ENCODE data around the gene PSIP1. TPM values are rescaled to one million over a fixed set of nuclear protein-coding genes. Genes with fewer than 3 reads are reported as not detected.

PSIP1 gene
- total RNA-seq, 1 experiment from 2014 or later = 56.2 TPM

DNA sequence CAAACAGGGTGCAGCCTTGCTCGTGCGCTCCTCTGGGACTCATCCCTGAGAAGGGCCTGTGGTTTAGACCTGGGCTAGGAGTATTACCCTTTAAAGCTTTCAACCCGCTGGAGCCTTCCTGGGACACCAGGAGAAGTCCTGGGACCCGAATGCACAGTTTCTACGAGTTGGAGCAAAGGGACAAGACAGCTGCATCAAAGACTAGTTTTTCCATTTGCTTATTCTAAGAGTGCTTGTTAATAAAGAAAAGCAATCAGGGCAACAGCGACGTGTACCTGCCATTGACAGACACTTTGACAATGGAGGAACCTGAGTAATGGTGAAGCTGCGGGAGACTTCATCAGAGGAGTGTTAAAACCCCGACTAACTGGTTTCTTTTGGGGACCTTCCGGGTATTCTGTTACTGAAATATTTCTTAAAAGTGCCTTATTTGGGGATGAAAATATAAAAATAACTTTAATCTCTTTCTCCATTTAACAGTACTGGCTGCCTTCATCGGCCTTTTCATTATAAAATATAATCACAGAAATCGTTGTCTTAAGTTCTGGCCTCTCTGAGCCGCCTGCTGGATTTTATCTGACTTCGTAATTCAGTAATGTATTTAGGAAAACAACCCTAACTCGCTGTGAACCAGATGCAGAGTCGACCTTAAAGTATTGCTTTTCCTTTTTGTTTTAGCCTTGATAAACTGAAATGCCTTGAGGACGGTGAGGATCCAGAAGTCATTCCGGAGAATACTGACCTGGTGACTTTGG lies 87.4 kb downstream of the PSIP1 start:
- H3K4me3 Mint-ChIP-seq (ENCODE audit: low read depth, unreplicated experiment) = peak overlapping the region; percentile 86
- no peak for DNase-seq
- H3K27ac Mint-ChIP-seq (ENCODE audit: unreplicated experiment) = no peak overlapping the region
- TF ChIP-seq, protein P1, sequence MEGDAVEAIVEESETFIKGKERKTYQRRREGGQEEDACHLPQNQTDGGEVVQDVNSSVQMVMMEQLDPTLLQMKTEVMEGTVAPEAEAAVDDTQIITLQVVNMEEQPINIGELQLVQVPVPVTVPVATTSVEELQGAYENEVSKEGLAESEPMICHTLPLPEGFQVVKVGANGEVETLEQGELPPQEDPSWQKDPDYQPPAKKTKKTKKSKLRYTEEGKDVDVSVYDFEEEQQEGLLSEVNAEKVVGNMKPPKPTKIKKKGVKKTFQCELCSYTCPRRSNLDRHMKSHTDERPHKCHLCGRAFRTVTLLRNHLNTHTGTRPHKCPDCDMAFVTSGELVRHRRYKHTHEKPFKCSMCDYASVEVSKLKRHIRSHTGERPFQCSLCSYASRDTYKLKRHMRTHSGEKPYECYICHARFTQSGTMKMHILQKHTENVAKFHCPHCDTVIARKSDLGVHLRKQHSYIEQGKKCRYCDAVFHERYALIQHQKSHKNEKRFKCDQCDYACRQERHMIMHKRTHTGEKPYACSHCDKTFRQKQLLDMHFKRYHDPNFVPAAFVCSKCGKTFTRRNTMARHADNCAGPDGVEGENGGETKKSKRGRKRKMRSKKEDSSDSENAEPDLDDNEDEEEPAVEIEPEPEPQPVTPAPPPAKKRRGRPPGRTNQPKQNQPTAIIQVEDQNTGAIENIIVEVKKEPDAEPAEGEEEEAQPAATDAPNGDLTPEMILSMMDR (IDR thresholded peaks at IDR 0.05; ENCODE audit: unreplicated experiment) = no peak
- no peaks in the 10 kb centered on the region for H3K9me3 Mint-ChIP-seq (ENCODE audit: low read depth, unreplicated experiment)
- no TSS peak for BruUV-seq (replicated peaks)
- H3K4me1 Mint-ChIP-seq (ENCODE audit: low read depth, unreplicated experiment) = peaks cover 24% of the 10 kb centered on the region
- peaks cover 27% of the 10 kb centered on the region for H3K36me3 Mint-ChIP-seq (ENCODE audit: insufficient read depth, unreplicated experiment)
- CTCF ChIA-PET = no interaction called here
- H3K27me3 Mint-ChIP-seq (ENCODE audit: unreplicated experiment) = no peaks in the 10 kb centered on the region
- intact Hi-C loops (cut with micrococcal nuclease; ENCODE audit: unreplicated experiment) = no loop called here

DNA sequence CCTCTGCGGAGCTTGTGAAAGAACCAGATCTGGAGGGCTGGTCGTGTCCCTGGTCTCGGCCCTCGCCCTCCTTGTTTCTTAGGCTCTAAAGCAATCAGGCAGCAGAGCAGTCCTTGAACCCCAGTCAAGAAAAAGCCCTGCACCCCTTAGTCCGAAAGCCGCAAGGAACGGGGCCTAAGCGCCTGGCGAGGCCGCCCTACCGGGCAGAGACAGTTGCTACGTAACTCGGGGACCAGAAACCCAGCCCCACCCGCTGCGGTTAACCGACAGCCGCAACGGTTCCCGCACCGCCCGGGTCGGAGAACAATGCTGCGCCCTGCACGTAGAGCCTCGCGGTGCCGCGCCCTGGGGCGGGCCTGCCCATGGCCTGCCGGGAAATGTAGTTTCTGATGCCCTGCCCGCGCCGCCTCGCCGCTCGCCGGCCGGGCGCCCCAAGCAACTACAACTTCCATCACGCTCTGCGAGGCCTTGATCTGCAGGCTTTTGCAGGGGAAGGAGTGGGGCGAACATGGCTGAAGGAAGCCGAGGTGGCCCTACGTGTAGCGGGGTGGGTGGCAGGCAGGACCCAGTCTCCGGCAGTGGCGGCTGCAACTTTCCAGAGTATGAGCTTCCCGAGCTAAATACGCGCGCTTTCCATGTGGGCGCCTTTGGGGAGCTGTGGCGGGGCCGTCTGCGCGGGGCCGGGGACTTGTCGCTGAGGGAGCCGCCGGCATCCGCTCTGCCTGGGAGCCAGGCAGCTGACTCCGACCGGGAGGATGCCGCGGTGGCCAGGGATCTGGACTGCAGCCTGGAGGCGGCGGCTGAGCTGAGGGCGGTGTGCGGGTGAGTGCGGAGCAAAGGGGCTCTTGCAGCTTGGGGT lies 88.2 kb downstream of the PSIP1 start, which contains the start of gene SNAPC3:
SNAPC3 (plus strand) TSS at position 505 of the 859 bp plus-strand sequence; CDS start at position 509, 4 bp downstream.
- Mint-ChIP-seq H3K36me3 (ENCODE audit: insufficient read depth, unreplicated experiment) (peaks cover 25% of the 10 kb centered on the region), H3K27ac (ENCODE audit: unreplicated experiment) (peak within 1 kb of the TSS; percentile 92), H3K27me3 (ENCODE audit: unreplicated experiment) (no peaks in the 10 kb centered on the region), H3K4me3 (ENCODE audit: low read depth, unreplicated experiment) (peak within 1 kb of the TSS; percentile 86), H3K9me3 (ENCODE audit: low read depth, unreplicated experiment) (no peaks in the 10 kb centered on the region), H3K4me1 (ENCODE audit: low read depth, unreplicated experiment) (peaks cover 24% of the 10 kb centered on the region)
- DNase-seq = peak; percentile 90
- intact Hi-C loops (cut with micrococcal nuclease; ENCODE audit: unreplicated experiment) = no loop called here
- CTCF ChIA-PET = interaction anchor here (0.6 kb wide), 1 partner anchor 1462 kb away, joined by 8 read pairs; no protein-coding TSS in a partner anchor
- TF ChIP-seq, protein P1 (IDR thresholded peaks at IDR 0.05; ENCODE audit: unreplicated experiment) = no peak
- no TSS peak for BruUV-seq (replicated peaks)

DNA sequence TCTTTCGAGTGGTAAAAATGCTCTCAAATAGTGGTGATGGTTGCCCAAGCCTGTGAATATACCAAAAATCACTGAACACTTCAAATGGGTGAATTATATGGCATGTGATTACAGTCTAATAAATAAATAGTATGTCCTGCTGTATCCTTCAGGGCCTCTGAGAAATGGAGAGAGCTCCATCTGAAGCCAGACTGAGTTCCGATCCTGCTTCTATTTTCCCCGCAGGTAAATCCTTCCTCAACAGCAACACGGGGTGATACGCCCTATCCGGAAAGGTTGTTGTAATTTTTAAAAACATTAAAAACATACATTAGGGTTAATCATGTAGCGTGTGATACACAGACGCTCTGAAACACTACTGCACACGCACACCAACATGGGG lies 88.8 kb downstream of the PSIP1 start:
- Mint-ChIP-seq H3K4me3 (ENCODE audit: low read depth, unreplicated experiment) (peak overlapping the region; percentile 86), H3K36me3 (ENCODE audit: insufficient read depth, unreplicated experiment) (peaks cover 25% of the 10 kb centered on the region), H3K4me1 (ENCODE audit: low read depth, unreplicated experiment) (peaks cover 24% of the 10 kb centered on the region), H3K9me3 (ENCODE audit: low read depth, unreplicated experiment) (no peaks in the 10 kb centered on the region), H3K27ac (ENCODE audit: unreplicated experiment) (peak overlapping the region; percentile 92), H3K27me3 (ENCODE audit: unreplicated experiment) (no peaks in the 10 kb centered on the region)
- DNase-seq = no peak
- TF ChIP-seq, protein P1 (IDR thresholded peaks at IDR 0.05; ENCODE audit: unreplicated experiment) = no peak
- BruUV-seq (replicated peaks) = TSS peak; percentile 91
- intact Hi-C loops (cut with micrococcal nuclease; ENCODE audit: unreplicated experiment) = no loop called here
- CTCF ChIA-PET = no interaction called here

DNA sequence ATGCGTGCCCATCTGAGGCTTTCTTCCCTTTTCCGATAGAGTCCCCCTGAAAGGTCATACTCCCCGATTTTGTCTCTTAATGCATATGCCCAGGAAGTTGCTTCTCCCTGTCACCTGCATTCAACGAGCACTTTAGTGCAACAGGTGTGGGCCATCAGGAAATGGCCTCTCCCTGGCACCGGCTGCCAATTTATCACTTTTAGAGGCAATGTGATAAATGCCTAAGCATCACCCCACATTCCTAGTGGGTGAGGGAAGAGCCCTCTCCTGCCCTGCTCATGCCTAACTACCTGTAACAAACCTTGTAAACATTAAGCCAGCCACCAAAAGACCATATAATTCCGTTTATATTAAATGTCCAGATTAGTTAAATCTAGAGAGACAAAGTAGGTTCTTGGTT lies 89.2 kb downstream of the PSIP1 start:
- H3K27me3 Mint-ChIP-seq (ENCODE audit: unreplicated experiment) = no peaks in the 10 kb centered on the region
- no peaks in the 10 kb centered on the region for H3K9me3 Mint-ChIP-seq (ENCODE audit: low read depth, unreplicated experiment)
- no peak for DNase-seq
- peaks cover 24% of the 10 kb centered on the region for H3K4me1 Mint-ChIP-seq (ENCODE audit: low read depth, unreplicated experiment)
- no TSS peak for BruUV-seq (replicated peaks)
- peak overlapping the region; percentile 92 for H3K27ac Mint-ChIP-seq (ENCODE audit: unreplicated experiment)
- peaks cover 25% of the 10 kb centered on the region for H3K36me3 Mint-ChIP-seq (ENCODE audit: insufficient read depth, unreplicated experiment)
- TF ChIP-seq, protein P1 (IDR thresholded peaks at IDR 0.05; ENCODE audit: unreplicated experiment) = no peak
- CTCF ChIA-PET = no interaction called here
- peak overlapping the region; percentile 86 for H3K4me3 Mint-ChIP-seq (ENCODE audit: low read depth, unreplicated experiment)
- intact Hi-C loops (cut with micrococcal nuclease; ENCODE audit: unreplicated experiment) = no loop called here
